Stomach (tissue), 4 donors: ENCODE measurements around the gene TRIM14.

Experiments used
- CTCF ChIP-seq, 7 experiments: fragments of 450-650 bp in 4 of 7; fragments of 200-600 bp in 3 of 7; sonication (generic) in 3 of 7; IDR thresholded peaks; one replicate each; pipeline ENCODE4 v1.5.1; 2016 to 2019; ENCODE audit warnings: antibody characterized with exemption in 7 of 7, control low read depth in 2 of 7, mild to moderate bottlenecking in 1 of 7
- EP300 ChIP-seq: sonication (generic); formaldehyde crosslinking; IDR thresholded peaks from one replicate; pipeline ENCODE4 v1.6.1; 2017; ENCODE audit warnings: antibody characterized with exemption
- POLR2A ChIP-seq, 4 donors: fragments of 450-650 bp; IDR thresholded peaks; one replicate each; pipeline ENCODE4 v1.6.1; 2016; ENCODE audit warnings: antibody characterized with exemption in 4 of 4, control low read depth in 2 of 4, mild to moderate bottlenecking in 1 of 4, moderate library complexity in 1 of 4
- POLR2AphosphoS5 ChIP-seq, 3 donors: sonication (generic); formaldehyde crosslinking; IDR thresholded peaks; one replicate each; pipeline ENCODE4 v1.6.1; 2016; ENCODE audit warnings: antibody characterized with exemption in 3 of 3

- TF ChIP-seq CTCF (IDR thresholded peaks at IDR 0.05) (no peak), POLR2A (IDR thresholded peaks at IDR 0.05) (no peak), EP300 (no peak), POLR2AphosphoS5 (IDR thresholded peaks at IDR 0.05) (no peak)
Measured at GRCh38 chr9:98037357-98037756, 81.7 kb downstream of the TRIM14 start.
